IPS-18a (cell line): ENCODE data around the gene OR10H3.
"Not testable (repeated sequence)": the region's sequence is repeated elsewhere in the genome, so short reads cannot be mapped to it uniquely, and the experiment has no call there.

Source experiments
- H3K27ac ChIP-seq: one replicate; pipeline ENCODE4 v1.5.1; 2013; ENCODE audit warnings: low read length
- H3K27me3 ChIP-seq: one replicate; pipeline ENCODE4 v1.6.1; 2013; ENCODE audit warnings: mild to moderate bottlenecking, low read length; ENCODE audit not compliant: control insufficient read depth, insufficient read depth
- H3K36me3 ChIP-seq: one replicate; pipeline ENCODE4 v1.6.1; 2013; ENCODE audit warnings: low read depth, low read length; ENCODE audit not compliant: control insufficient read depth
- H3K4me1 ChIP-seq: one replicate; pipeline ENCODE4 v1.6.1; 2013; ENCODE audit warnings: low read depth, low read length; ENCODE audit not compliant: control insufficient read depth
- H3K4me3 ChIP-seq: one replicate; pipeline ENCODE4 v1.5.1; 2013; ENCODE audit warnings: low read length
- H3K9ac ChIP-seq: one replicate; pipeline ENCODE4 v1.6.1; 2013; ENCODE audit warnings: mild to moderate bottlenecking, low read length, moderate library complexity
- H3K9me3 ChIP-seq: one replicate; pipeline ENCODE4 v1.6.1; 2013; ENCODE audit warnings: low read depth, low read length; ENCODE audit not compliant: control insufficient read depth

OR10H3 gene

GRCh38 chr19:15779756-15780476, 42.1 kb downstream of the OR10H3 start:
- H3K9ac ChIP-seq = no peak overlapping the region
- H3K36me3 ChIP-seq = no peaks in the 10 kb centered on the region
- no peaks in the 10 kb centered on the region for H3K27me3 ChIP-seq
- H3K4me3 ChIP-seq = no peak overlapping the region
- peaks cover 49% of the 10 kb centered on the region for H3K9me3 ChIP-seq
- no peaks in the 10 kb centered on the region for H3K4me1 ChIP-seq
- no peak overlapping the region for H3K27ac ChIP-seq

GRCh38 chr19:15780610-15781418, 43.0 kb downstream of the OR10H3 start:
- no peaks in the 10 kb centered on the region for H3K36me3 ChIP-seq
- no peak overlapping the region for H3K4me3 ChIP-seq
- H3K9me3 ChIP-seq = peaks cover 40% of the 10 kb centered on the region
- no peak overlapping the region for H3K27ac ChIP-seq
- no peaks in the 10 kb centered on the region for H3K27me3 ChIP-seq
- no peak overlapping the region for H3K9ac ChIP-seq
- no peaks in the 10 kb centered on the region for H3K4me1 ChIP-seq

- Histone ChIP-seq H3K4me1 (no peaks in the 10 kb centered on the region), H3K36me3 (no peaks in the 10 kb centered on the region), H3K9me3 (peaks cover 34% of the 10 kb centered on the region), H3K27me3 (no peaks in the 10 kb centered on the region), H3K9ac (no peak overlapping the region), H3K27ac (no peak overlapping the region), H3K4me3 (no peak overlapping the region)
These were observed 43.9 kb downstream of the OR10H3 start for GRCh38 chr19:15781661-15782060.

DNA sequence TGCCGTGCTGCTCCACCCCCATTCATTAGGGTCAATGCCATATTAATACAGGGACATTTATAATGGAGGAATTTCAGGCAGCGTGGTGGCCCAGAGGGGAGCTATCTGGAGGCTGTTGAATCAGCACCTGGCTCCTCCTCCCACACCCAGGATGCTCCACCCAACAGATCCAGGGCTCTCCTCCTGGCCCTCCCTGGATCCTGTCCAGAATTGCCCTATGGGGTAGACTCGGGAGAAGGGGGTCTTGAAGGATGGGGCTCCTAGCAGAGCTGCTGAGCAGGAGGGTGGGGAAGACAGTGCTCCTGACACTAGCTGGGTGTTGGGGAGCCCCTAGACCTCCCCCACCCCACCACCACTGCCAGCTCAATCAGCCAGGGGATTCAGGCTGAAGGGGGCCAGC, 44.4 kb downstream of the OR10H3 start:
- Histone ChIP-seq H3K36me3 (no peaks in the 10 kb centered on the region), H3K27ac (no peak overlapping the region), H3K4me1 (no peaks in the 10 kb centered on the region), H3K9ac (no peak overlapping the region), H3K4me3 (no peak overlapping the region), H3K9me3 (peaks cover 34% of the 10 kb centered on the region), H3K27me3 (no peaks in the 10 kb centered on the region)

DNA sequence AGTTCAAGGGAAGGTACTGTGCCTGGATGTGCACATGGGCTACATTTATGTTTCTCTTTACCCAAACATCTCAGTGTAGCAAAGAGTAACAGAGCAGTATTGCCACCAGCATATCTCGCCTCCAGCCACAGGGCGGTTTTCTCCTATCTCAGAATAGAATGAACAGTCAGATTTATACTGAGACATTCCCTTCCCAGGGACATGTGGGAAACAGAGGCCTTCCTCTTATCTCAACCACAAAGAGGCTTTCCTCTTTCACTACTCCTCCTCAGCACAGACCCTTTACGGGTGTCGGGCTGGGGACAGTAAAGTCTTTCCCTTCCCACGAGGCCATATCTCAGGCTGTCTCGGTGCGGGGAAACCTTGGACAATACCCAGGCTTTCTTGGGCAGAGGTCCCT, 45.1 kb downstream of the OR10H3 start:
- not testable (repeated sequence) for H3K27me3 ChIP-seq, H3K4me1 ChIP-seq, H3K9ac ChIP-seq, H3K4me3 ChIP-seq, H3K36me3 ChIP-seq, H3K27ac ChIP-seq
- peaks cover 34% of the 10 kb centered on the region for H3K9me3 ChIP-seq

GRCh38 chr19:15787611-15788155, 49.9 kb downstream of the OR10H3 start, which contains the start of gene OR10H5:
Gene OR10H5 (plus strand): TSS chr19:15787661. CDS start chr19:15794049, 6,388 bp downstream.
- H3K9me3 ChIP-seq = peaks cover 52% of the 10 kb centered on the region
- H3K4me1 ChIP-seq = no peaks in the 10 kb centered on the region
- H3K27ac ChIP-seq = no peak within 1 kb of the TSS
- H3K9ac ChIP-seq = no peak within 1 kb of the TSS
- H3K36me3 ChIP-seq = no peaks in the 10 kb centered on the region
- H3K4me3 ChIP-seq = no peak within 1 kb of the TSS
- no peaks in the 10 kb centered on the region for H3K27me3 ChIP-seq

GRCh38 chr19:15788594-15789270, 50.9 kb downstream of the OR10H3 start:
- H3K27me3 ChIP-seq = no peaks in the 10 kb centered on the region
- no peak overlapping the region for H3K4me3 ChIP-seq
- no peaks in the 10 kb centered on the region for H3K4me1 ChIP-seq
- H3K27ac ChIP-seq = no peak overlapping the region
- no peaks in the 10 kb centered on the region for H3K36me3 ChIP-seq
- H3K9me3 ChIP-seq = peaks cover 50% of the 10 kb centered on the region
- no peak overlapping the region for H3K9ac ChIP-seq

DNA sequence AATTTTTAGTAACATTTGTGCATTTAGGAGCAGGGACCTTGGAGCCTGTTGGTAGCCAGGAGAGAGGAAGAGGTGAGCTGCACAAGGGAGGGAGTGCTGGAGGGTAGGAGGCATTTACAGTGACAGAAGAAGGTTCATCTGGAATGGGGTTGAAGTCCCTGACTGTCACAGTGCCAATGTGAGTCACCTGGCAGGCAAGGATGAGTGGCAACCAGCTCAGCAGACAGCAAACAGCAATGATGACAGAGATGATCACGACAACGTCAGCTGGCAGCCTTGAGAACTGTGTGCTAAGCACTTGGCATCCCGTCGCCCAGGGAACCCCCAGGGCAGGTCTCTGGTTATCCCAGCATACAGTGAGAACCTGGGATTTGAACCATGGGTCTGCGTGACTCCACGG, 52.3 kb downstream of the OR10H3 start:
- Histone ChIP-seq H3K36me3 (no peaks in the 10 kb centered on the region), H3K27ac (no peak overlapping the region), H3K4me3 (no peak overlapping the region), H3K9ac (no peak overlapping the region), H3K9me3 (peaks cover 49% of the 10 kb centered on the region), H3K27me3 (no peaks in the 10 kb centered on the region), H3K4me1 (no peaks in the 10 kb centered on the region)
